GM10266 (cell line): ENCODE results near the gene ING3.

Experiments
- DNase-seq: peaks from one replicate; pipeline ENCODE4 v3.0.0; 2012; ENCODE audit errors: extremely low spot score
- TF ChIP-seq, protein P1 (sequence below): IDR thresholded peaks from 2 replicates; pipeline ENCODE4 v1.5.1; 2012; ENCODE audit warnings: mild to moderate bottlenecking, low read depth; ENCODE audit not compliant: control insufficient read depth, insufficient read depth; ENCODE audit errors: missing control alignments

The ING3 gene

DNA sequence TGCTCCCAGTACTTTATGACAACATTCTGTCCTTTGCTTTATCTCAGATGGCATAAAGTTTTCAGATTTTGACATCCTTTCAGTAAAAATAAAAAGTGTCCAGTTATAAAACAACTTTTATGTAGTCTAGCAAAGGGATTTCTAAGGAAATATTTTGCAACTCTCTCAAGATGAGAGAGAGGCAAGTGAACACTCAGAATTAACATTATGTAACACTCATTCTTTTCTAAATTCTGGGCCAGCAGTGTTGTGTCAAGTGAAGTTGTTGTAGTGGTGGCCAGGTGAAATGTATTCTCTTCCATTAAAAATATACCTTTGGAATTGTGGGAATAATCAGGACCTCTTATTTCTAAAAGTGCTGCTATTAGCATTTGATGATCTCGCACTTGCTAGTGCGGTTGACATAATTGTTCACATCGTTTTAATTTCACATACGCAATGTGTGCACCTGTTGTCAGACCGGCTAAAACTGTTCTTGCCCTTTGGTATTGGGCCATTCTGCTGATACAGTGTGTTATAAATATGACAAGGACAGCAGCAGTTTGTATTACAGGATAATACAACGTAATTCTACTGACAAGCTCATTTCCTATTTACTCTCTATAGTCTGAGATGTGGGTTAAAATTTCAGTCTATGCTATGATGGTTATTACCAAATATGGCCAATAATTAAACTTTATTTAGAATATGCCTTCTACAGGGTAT is 61.7 kb downstream of the ING3 start:
- TF ChIP-seq, protein P1, sequence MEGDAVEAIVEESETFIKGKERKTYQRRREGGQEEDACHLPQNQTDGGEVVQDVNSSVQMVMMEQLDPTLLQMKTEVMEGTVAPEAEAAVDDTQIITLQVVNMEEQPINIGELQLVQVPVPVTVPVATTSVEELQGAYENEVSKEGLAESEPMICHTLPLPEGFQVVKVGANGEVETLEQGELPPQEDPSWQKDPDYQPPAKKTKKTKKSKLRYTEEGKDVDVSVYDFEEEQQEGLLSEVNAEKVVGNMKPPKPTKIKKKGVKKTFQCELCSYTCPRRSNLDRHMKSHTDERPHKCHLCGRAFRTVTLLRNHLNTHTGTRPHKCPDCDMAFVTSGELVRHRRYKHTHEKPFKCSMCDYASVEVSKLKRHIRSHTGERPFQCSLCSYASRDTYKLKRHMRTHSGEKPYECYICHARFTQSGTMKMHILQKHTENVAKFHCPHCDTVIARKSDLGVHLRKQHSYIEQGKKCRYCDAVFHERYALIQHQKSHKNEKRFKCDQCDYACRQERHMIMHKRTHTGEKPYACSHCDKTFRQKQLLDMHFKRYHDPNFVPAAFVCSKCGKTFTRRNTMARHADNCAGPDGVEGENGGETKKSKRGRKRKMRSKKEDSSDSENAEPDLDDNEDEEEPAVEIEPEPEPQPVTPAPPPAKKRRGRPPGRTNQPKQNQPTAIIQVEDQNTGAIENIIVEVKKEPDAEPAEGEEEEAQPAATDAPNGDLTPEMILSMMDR, result no peak
- no peak for DNase-seq

DNA sequence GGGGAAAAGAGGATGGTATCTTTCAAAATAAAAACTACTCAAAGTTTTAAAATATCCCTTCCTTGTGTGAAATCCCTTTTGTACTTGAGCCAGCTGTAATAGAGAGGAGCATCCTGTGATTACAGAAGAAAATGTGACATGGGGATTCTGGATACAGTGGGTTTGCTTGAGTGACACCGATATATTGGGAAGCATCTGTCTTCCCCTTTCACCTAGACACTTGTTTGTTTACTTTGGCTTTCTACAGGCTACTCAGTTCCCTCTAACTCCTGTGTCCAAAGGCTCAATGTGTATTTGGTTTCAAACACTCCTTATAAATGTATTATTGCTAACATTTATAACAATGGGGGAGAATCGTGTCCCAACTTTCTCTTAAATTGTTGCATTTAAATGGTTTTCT is 62.3 kb downstream of the ING3 start:
- TF ChIP-seq, protein P1, result no peak
- no peak for DNase-seq

DNA sequence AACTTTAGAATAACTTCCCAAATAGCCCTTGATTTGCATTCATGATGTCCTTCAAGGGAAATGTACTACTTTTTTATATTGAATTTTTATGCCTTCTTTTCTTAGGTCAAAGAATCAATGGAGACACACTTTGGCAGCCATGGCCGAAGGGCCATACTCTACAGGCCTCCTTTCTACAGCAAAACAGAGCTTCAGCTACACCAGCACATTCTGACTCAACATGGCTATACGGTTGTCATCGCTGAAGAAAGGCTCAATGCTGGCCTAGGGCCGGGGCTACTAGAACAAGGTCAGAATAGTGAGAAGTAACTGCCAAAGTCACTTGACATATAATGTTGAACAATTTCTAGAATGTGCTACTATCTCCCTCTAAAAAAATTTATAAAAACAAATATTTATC is 65.0 kb downstream of the ING3 start:
- DNase-seq, result no peak
- TF ChIP-seq, protein P1, result no peak

GRCh38 chr7:121016966-121017365 is 66.4 kb downstream of the ING3 start:
- no peak for DNase-seq

DNA sequence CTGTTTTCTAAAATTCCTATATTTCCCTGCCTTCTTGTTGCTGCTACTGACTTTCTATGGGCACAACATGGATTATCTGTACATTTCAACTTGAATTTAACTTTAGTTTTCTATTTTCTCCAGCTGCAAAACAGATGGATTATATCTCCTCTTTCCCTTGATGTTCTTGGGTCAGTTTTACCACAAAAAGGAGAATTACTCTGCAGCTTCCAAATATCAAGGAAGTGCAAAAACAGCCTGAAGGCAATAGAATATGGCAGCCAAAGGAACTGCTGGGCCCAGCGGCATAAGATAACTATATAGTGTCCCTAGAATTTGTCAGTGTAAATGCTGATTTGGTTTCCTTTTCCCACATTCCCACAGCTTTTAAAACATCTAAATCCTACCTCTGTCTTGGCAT is 67.0 kb downstream of the ING3 start:
- no peak for DNase-seq
- TF ChIP-seq, protein P1, result no peak

More at GRCh38 chr7:121016966-121017365, 66.4 kb downstream of the ING3 start:
- TF ChIP-seq, protein P1, result no peak

- DNase-seq, result no peak
- TF ChIP-seq, protein P1, result no peak
These were observed 68.4 kb downstream of the ING3 start for GRCh38 chr7:121019018-121019417.

- no peak for DNase-seq
- TF ChIP-seq, protein P1, result no peak
These were observed 69.8 kb downstream of the ING3 start for GRCh38 chr7:121020249-121020988.
